ENCODE measurements around the gene KCNN4. TPM values are rescaled to one million over a fixed set of nuclear protein-coding genes. Genes with fewer than 3 reads are reported as not detected.

The KCNN4 gene
- total and polyA plus RNA-seq, 2 donors from 2014 or later: 0.80 to 6.1 TPM

DNA sequence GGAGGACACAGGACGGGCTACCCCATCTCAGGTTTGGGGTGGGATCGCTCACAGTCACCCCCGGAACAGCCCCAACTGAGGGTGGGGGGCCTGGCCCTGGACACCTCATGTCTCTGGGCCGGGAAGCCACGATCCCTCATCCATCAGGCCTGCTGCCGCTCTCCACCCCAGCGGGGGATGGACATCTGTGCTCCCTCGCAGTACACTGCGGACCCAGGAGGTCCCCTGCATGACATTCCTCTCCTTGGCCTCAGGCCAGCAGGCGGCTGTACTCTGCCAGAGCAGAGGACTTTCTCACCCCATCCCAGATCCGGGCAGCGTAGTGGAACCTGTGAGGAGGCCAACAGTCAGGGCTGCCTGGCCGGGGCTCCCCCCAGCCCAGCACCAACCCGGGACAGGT, 49.4 kb downstream of the KCNN4 start:
- no peak for FAIRE-seq
- H3K36me3 ChIP-seq (ENCODE audit: control insufficient read depth in 2 of 3, insufficient read depth in 3 of 3, low read length in 3 of 3): peaks cover 2 to 15% (median 14%) of the 10 kb centered on the region in 3 donors
- H3K27ac ChIP-seq (ENCODE audit: low read depth in 2 of 2, low read length in 2 of 2): no peak overlapping the region
- TF ChIP-seq, protein P1, sequence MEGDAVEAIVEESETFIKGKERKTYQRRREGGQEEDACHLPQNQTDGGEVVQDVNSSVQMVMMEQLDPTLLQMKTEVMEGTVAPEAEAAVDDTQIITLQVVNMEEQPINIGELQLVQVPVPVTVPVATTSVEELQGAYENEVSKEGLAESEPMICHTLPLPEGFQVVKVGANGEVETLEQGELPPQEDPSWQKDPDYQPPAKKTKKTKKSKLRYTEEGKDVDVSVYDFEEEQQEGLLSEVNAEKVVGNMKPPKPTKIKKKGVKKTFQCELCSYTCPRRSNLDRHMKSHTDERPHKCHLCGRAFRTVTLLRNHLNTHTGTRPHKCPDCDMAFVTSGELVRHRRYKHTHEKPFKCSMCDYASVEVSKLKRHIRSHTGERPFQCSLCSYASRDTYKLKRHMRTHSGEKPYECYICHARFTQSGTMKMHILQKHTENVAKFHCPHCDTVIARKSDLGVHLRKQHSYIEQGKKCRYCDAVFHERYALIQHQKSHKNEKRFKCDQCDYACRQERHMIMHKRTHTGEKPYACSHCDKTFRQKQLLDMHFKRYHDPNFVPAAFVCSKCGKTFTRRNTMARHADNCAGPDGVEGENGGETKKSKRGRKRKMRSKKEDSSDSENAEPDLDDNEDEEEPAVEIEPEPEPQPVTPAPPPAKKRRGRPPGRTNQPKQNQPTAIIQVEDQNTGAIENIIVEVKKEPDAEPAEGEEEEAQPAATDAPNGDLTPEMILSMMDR (IDR thresholded peaks at IDR 0.05; ENCODE audit: borderline replicate concordance, extremely low read depth, insufficient read depth): no peak
- H3K4me1 ChIP-seq (ENCODE audit: control insufficient read depth in 2 of 3, insufficient read depth in 2 of 3, low read depth in 1 of 3, low read length in 3 of 3): no peaks in the 10 kb centered on the region
- H3K9me3 ChIP-seq (ENCODE audit: control insufficient read depth in 2 of 3, insufficient read depth in 1 of 3, low read length in 3 of 3): no peaks in the 10 kb centered on the region
- no peak overlapping the region for H3K4me3 ChIP-seq (ENCODE audit: low read length in 3 of 3)
- intact Hi-C loops (cut with DNase I): no loop called here
- no peaks in the 10 kb centered on the region for H3K27me3 ChIP-seq (ENCODE audit: control insufficient read depth, insufficient read depth, low read length)
- no peak for DNase-seq
- no peak overlapping the region for H3K9ac ChIP-seq (ENCODE audit: low read length in 3 of 3)

DNA sequence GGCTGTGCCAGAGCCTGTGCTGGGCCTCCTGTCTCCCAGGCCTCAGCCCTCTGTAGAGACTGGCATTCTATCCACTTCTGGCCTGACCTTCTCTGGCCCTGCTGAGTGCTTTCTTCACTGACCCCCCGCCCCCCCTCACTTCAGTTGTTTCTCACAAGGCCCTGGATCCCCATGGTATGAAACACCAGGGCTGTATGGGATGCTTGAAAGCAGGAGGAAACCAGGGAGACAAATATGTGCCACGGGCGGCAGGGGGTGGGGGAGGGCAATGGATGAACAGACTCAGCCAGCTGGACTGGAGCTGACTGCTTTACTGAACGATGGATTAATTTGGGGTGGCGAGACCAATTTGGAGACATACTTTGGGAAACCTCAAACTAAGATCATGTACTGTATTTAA, 50.9 kb downstream of the KCNN4 start:
- TF ChIP-seq, protein P1 (IDR thresholded peaks at IDR 0.05; ENCODE audit: borderline replicate concordance, extremely low read depth, insufficient read depth): no peak
- Histone ChIP-seq H3K27ac (ENCODE audit: low read depth in 2 of 2, low read length in 2 of 2) (no peak overlapping the region), H3K4me1 (ENCODE audit: control insufficient read depth in 2 of 3, insufficient read depth in 2 of 3, low read depth in 1 of 3, low read length in 3 of 3) (no peaks in the 10 kb centered on the region), H3K36me3 (ENCODE audit: control insufficient read depth in 2 of 3, insufficient read depth in 3 of 3, low read length in 3 of 3) (peaks cover 2 to 15% (median 14%) of the 10 kb centered on the region in 3 donors), H3K9ac (ENCODE audit: low read length in 3 of 3) (no peak overlapping the region), H3K4me3 (ENCODE audit: low read length in 3 of 3) (no peak overlapping the region), H3K9me3 (ENCODE audit: control insufficient read depth in 2 of 3, insufficient read depth in 1 of 3, low read length in 3 of 3) (no peaks in the 10 kb centered on the region), H3K27me3 (ENCODE audit: control insufficient read depth, insufficient read depth, low read length) (no peaks in the 10 kb centered on the region)
- intact Hi-C loops (cut with DNase I): no loop called here
- FAIRE-seq (no peak), DNase-seq (no peak)

DNA sequence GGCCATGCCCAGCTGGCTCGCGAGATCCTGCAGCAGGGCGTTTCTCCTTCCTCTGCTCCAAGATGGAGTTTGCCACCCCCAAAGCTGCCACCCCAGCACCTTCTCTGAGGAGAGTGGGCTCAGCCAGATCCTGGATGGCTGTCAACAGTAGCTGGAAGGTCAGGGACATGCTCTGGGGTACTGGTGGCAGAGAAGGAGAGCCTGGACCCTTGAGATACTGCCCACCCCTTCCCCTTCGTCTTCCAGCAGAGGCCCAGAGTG, 53.2 kb downstream of the KCNN4 start:
- Histone ChIP-seq H3K27me3 (ENCODE audit: control insufficient read depth, insufficient read depth, low read length) (no peaks in the 10 kb centered on the region), H3K27ac (ENCODE audit: low read depth in 2 of 2, low read length in 2 of 2) (no peak overlapping the region), H3K4me3 (ENCODE audit: low read length in 3 of 3) (no peak overlapping the region), H3K9me3 (ENCODE audit: control insufficient read depth in 2 of 3, insufficient read depth in 1 of 3, low read length in 3 of 3) (no peaks in the 10 kb centered on the region), H3K4me1 (ENCODE audit: control insufficient read depth in 2 of 3, insufficient read depth in 2 of 3, low read depth in 1 of 3, low read length in 3 of 3) (no peaks in the 10 kb centered on the region), H3K36me3 (ENCODE audit: control insufficient read depth in 2 of 3, insufficient read depth in 3 of 3, low read length in 3 of 3) (peaks cover 2 to 13% (median 4%) of the 10 kb centered on the region in 3 donors), H3K9ac (ENCODE audit: low read length in 3 of 3) (no peak overlapping the region)
- TF ChIP-seq, protein P1 (IDR thresholded peaks at IDR 0.05; ENCODE audit: borderline replicate concordance, extremely low read depth, insufficient read depth): no peak
- no peak for FAIRE-seq
- intact Hi-C loops (cut with DNase I): no loop called here
- DNase-seq: no peak
